Activated T-cell treated with anti-CD3 and anti-CD28 coated beads for 48 hours (primary cell): ENCODE data around the gene LRRC37A3.
"Not testable (repeated sequence)": the region's sequence is repeated elsewhere in the genome, so short reads cannot be mapped to it uniquely, and the experiment has no call there.

Experiments
- DNase-seq: peaks from one replicate; pipeline ENCODE4 v3.0.0-alpha.2; 2020; ENCODE audit warnings: low read depth

Gene LRRC37A3

DNA sequence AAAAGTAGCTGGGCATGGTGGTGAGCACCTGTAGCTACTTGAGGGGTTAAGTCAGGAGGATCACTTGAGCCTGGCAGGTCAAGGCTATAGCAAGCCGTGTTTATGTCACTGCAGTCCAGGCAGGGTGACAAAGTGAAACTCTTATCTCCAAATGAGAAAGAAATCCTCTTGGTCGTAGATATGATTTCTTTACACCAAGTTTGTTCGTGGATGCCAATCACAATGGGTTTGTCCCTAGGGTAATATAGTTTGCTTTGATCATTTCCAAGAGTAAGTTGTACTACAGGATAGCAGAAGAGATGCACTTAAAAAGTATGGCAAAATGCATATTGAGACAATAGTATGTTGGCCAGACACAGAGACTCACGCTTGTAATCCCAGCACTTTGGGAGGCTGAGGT, 6.0 kb upstream of the LRRC37A3 start:
- DNase-seq: not testable (repeated sequence)

- DNase-seq: not testable (repeated sequence)
These were observed 3.8 kb upstream of the LRRC37A3 start for GRCh38 chr17:64923051-64923568.

- no peak for DNase-seq
These were observed 1.3 kb upstream of the LRRC37A3 start for GRCh38 chr17:64920419-64921172.

- no peak for DNase-seq
These were observed 744 bp upstream of the LRRC37A3 start for GRCh38 chr17:64920026-64920418.

DNA sequence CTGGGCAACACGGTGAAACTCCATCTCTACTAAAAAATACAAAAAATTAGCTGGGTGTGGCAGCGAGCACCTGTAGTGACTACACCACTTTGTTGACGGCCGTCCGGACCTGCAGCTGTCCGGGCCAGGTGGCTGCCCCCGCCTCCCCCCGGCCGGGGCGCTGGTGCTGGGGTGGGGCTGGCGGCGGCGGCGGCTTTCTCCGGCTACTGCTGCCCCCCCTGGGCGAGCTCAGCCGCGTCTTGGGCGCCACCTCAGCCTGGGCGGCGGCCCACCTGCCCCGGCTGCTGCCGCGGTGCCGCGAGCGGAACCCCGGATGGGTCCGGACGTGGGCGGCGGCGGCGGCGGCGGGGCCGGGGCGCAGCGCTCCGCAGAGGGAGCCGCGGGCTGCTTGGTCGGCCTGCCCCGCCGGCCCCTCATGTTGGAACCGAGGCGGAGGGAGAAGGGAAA, 413 bp downstream of the LRRC37A3 start:
- DNase-seq: peak; percentile 28

DNA sequence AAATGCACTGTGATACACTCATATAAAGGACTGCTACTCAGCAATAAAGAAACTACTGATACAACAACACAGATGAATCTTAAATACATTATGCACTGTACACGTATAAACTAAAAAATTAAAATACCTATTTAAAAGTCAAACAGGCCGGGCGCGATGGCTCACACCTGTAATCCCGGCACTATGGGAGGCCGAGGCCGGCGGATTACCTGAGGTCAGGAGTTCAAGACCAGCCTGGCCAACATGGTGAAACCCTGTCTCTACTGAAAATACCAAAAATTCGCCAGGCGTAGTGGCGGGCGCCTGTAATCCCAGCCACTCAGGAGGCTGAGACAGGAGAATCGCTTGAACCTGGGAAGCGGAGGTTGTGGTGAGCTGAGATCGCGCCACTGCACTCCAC, 1.7 kb downstream of the LRRC37A3 start:
- DNase-seq: not testable (repeated sequence)

- DNase-seq: not testable (repeated sequence)
These were observed 4.0 kb downstream of the LRRC37A3 start for GRCh38 chr17:64915244-64915643.

DNA sequence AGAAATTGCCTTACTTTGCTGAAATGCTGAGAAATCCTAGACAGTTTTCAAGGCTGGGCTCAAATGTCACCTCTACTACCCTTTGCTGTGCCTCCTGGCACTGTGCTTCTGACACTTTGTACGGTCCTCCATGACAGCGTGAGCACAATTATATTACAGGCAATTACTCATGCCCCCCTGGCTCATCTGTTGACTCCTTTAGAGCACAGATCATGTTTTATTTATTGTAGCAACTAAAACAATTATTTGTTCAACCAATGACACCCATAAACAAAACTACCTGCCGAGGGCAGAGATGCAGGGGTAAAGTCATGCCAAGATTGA, 9.1 kb downstream of the LRRC37A3 start:
- not testable (repeated sequence) for DNase-seq

- not testable (repeated sequence) for DNase-seq
These were observed 9.6 kb downstream of the LRRC37A3 start for GRCh38 chr17:64909511-64910190.

GRCh38 chr17:64904069-64904468, 15.2 kb downstream of the LRRC37A3 start:
- DNase-seq: not testable (repeated sequence)

- DNase-seq: not testable (repeated sequence)
These were observed 22.1 kb downstream of the LRRC37A3 start for GRCh38 chr17:64897136-64897535.

DNA sequence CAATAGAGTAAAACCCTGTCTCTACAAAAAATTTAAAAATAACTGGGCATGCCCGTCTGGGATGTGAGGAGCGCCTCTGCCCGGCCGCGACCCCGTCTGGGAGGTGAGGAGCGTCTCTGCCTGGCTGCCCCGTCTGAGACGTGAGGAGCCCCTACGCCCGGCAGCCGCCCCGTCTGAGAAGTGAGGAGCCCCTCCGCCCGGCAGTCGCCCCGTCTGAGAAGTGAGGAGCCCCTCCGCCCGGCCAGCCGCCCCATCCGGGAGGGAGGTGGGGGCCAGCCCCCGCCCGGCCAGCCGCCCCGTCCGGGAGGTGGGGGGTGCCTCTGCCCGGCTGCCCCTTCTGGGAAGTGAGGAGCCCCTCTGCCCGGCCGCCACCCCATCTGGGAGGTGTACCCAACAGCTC, 45.1 kb downstream of the LRRC37A3 start:
- DNase-seq: not testable (repeated sequence)

DNA sequence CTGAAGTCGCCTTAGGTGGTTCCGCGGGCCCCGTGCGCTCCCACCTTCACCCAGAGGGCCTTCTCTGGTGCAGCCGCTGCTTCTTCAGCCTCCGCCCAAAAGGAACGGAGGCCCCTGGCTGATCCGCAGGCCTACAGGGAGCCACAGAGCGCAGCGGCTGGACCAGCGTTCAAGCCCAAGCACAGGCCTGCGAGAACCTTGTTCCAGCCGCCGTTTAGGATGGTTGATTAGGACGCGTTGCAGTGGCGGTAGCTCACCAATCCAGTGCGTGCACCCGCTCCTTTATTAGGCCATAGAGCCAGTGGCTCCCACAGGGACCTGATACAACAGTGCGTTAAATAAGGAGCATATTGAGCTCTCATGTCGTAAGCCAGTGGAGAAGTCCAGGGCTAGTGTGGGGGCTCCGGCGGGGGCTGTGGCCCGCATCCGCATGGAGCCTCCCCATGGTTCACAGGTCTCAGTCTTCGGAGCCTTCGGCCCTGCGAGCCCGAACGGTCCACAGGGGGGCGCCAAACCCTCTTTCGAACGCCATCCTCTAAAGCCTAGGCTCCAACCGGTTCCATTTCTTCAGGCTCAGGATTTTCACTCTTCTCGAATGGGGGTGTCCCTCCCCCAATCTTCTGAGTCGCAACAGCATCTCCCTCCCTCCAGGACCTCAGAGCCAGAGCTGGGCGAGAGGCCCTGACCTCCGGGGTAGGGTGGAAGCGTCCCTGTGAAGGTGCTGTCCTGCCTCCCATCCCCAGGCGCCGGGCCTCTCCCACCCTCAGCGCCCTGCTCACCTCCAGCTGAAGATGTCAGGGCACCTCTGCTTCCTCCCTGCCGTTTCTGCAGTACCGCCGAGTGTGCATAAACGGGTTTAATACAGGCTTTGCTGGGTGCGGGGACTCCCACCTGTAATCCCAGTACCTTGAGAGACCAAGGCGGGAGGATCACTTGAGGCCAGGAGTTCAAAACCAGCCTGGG, 71.5 kb downstream of the LRRC37A3 start:
- peak; percentile 69 for DNase-seq

GRCh38 chr17:64846892-64847291, 72.4 kb downstream of the LRRC37A3 start:
- not testable (repeated sequence) for DNase-seq

GRCh38 chr17:64843918-64844317, 75.4 kb downstream of the LRRC37A3 start:
- not testable (repeated sequence) for DNase-seq

DNA sequence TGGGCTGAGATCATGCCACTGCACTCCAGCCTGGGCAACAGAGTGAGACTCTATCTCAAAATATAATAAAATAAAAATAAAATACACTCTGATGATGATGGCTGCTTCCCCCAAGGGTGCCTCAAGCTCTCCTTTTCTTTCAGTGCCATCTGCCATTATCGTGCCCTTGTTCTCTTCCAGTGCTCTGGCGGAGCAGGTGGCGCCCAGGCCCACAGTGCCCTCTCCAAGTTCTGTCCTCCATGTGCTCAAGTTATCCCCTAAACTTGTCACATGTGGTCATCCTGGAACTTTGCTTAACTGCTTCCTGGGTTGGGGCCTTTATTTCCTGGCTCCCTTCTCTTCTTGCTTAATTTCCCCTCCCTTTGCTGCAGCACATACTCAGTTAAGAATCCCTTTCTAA, 76.4 kb downstream of the LRRC37A3 start:
- DNase-seq: not testable (repeated sequence)

GRCh38 chr17:64840960-64841359, 78.3 kb downstream of the LRRC37A3 start:
- DNase-seq: not testable (repeated sequence)

GRCh38 chr17:64838513-64838912, 80.8 kb downstream of the LRRC37A3 start:
- not testable (repeated sequence) for DNase-seq

- DNase-seq: peak; percentile 87
These were observed 82.1 kb downstream of the LRRC37A3 start for GRCh38 chr17:64837018-64837761.

DNA sequence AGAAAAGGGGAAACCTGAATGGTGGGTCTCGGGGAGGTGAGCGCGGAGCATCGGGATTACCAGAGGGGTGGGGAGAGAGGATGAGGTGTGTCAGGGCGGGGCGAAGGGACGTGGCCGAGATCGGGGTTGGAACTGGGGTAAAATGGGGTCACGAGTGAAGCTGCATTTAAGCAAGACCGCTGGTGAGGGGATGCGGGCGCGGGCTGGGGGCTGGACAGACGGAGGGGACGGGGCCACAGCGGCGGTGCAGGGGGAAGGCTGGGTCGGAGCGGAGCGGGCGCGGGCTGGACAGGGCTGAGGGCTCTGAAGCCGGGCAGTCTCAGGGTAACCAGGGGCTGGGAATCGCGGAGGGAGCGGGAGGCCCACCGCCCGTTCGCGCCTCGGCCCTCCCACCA, 82.7 kb downstream of the LRRC37A3 start:
- DNase-seq: peak; percentile 14

GRCh38 chr17:64834060-64834459, 85.2 kb downstream of the LRRC37A3 start:
- not testable (repeated sequence) for DNase-seq
